Glutamatergic neuron (in vitro differentiated cells): ENCODE measurements around the gene CDH4. TPM values are rescaled to one million over a fixed set of nuclear protein-coding genes. Genes with fewer than 3 reads are reported as not detected.

ENCODE experiments used
- DNase-seq: peaks from one replicate; pipeline ENCODE4 v3.0.0; 2022
- H3K27ac Mint-ChIP-seq: one replicate; pipeline ENCODE4 v1.8.0; 2020; ENCODE audit warnings: mild to moderate bottlenecking, mixed read lengths, inconsistent platforms; ENCODE audit not compliant: unreplicated experiment
- H3K27me3 Mint-ChIP-seq: one replicate; pipeline ENCODE4 v1.8.0; 2020; ENCODE audit warnings: mild to moderate bottlenecking, moderate library complexity, mixed read lengths, inconsistent platforms; ENCODE audit not compliant: unreplicated experiment
- H3K36me3 Mint-ChIP-seq: one replicate; pipeline ENCODE4 v1.8.0; 2020; ENCODE audit warnings: mild to moderate bottlenecking, mixed read lengths, inconsistent platforms; ENCODE audit not compliant: unreplicated experiment
- H3K4me1 Mint-ChIP-seq: one replicate; pipeline ENCODE4 v1.8.0; 2020; ENCODE audit warnings: mild to moderate bottlenecking, low read depth, mixed read lengths, inconsistent platforms; ENCODE audit not compliant: unreplicated experiment
- H3K4me3 Mint-ChIP-seq: one replicate; pipeline ENCODE4 v1.8.0; 2020; ENCODE audit warnings: mild to moderate bottlenecking, mixed read lengths, inconsistent platforms; ENCODE audit not compliant: unreplicated experiment
- H3K9me3 Mint-ChIP-seq: one replicate; pipeline ENCODE4 v1.8.0; 2020; ENCODE audit warnings: mild to moderate bottlenecking, moderate library complexity, mixed read lengths, inconsistent platforms; ENCODE audit not compliant: unreplicated experiment
- CTCF ChIP-seq: fragments of 200-600 bp; sonication (generic); IDR thresholded peaks from one replicate; pipeline ENCODE4 v1.5.0; 2021; ENCODE audit not compliant: partially characterized antibody, unreplicated experiment
- total RNA-seq: library from RNA; stranded (reverse); fragmentation: NEBNext Ultra II Directional; extraction: Animal tissue kit (Norgen Biotek cat#: 25700); gene quantifications from one replicate; pipeline ENCODE4 v1.2.1, GENCODE V29; 2021; ENCODE audit not compliant: unreplicated experiment

The CDH4 gene
- total RNA-seq, 1 donor from 2014 or later, result 1.2 TPM

GRCh38 chr20:61357119-61357518 lies 105.1 kb downstream of the CDH4 start:
- Mint-ChIP-seq H3K4me3 (no peak overlapping the region), H3K27me3 (peaks cover 9% of the 10 kb centered on the region), H3K9me3 (peaks cover 1% of the 10 kb centered on the region), H3K27ac (no peak overlapping the region), H3K36me3 (no peaks in the 10 kb centered on the region), H3K4me1 (peaks cover 15% of the 10 kb centered on the region)
- DNase-seq, result no peak
- no peak for TF ChIP-seq CTCF

- no peak overlapping the region for H3K27ac Mint-ChIP-seq
- H3K4me1 Mint-ChIP-seq, result peaks cover 7% of the 10 kb centered on the region
- DNase-seq, result no peak
- peaks cover 3% of the 10 kb centered on the region for H3K9me3 Mint-ChIP-seq
- peaks cover 8% of the 10 kb centered on the region for H3K27me3 Mint-ChIP-seq
- no peak overlapping the region for H3K4me3 Mint-ChIP-seq
- no peaks in the 10 kb centered on the region for H3K36me3 Mint-ChIP-seq
- no peak for TF ChIP-seq CTCF
Measured at GRCh38 chr20:61359254-61359653, 107.2 kb downstream of the CDH4 start.

- Mint-ChIP-seq H3K27me3 (peaks cover 8% of the 10 kb centered on the region), H3K9me3 (peaks cover 5% of the 10 kb centered on the region), H3K4me1 (peaks cover 4% of the 10 kb centered on the region), H3K27ac (no peak overlapping the region), H3K4me3 (no peak overlapping the region), H3K36me3 (peaks cover 4% of the 10 kb centered on the region)
- no peak for TF ChIP-seq CTCF
- no peak for DNase-seq
Measured at GRCh38 chr20:61360296-61360695, 108.2 kb downstream of the CDH4 start.

- H3K36me3 Mint-ChIP-seq, result peaks cover 10% of the 10 kb centered on the region
- no peak for TF ChIP-seq CTCF
- peaks cover 4% of the 10 kb centered on the region for H3K4me1 Mint-ChIP-seq
- H3K4me3 Mint-ChIP-seq, result no peak overlapping the region
- peaks cover 9% of the 10 kb centered on the region for H3K9me3 Mint-ChIP-seq
- H3K27me3 Mint-ChIP-seq, result peaks cover 6% of the 10 kb centered on the region
- DNase-seq, result no peak
- H3K27ac Mint-ChIP-seq, result no peak overlapping the region
Measured at GRCh38 chr20:61360940-61361339, 108.9 kb downstream of the CDH4 start.

- peaks cover 11% of the 10 kb centered on the region for H3K9me3 Mint-ChIP-seq
- no peak overlapping the region for H3K4me3 Mint-ChIP-seq
- peaks cover 16% of the 10 kb centered on the region for H3K36me3 Mint-ChIP-seq
- H3K27ac Mint-ChIP-seq, result no peak overlapping the region
- no peak for DNase-seq
- H3K4me1 Mint-ChIP-seq, result peaks cover 4% of the 10 kb centered on the region
- peaks cover 6% of the 10 kb centered on the region for H3K27me3 Mint-ChIP-seq
- no peak for TF ChIP-seq CTCF
Measured at GRCh38 chr20:61361501-61361900, 109.4 kb downstream of the CDH4 start.
